ENCODE data around the gene YAF2. TPM values are rescaled to one million over a fixed set of nuclear protein-coding genes. Genes with fewer than 3 reads are reported as not detected.
A peak's percentile ranks its signal among the peaks of the same experiment; 100 is the strongest.
"Not testable (repeated sequence)": the region's sequence is repeated elsewhere in the genome, so short reads cannot be mapped to it uniquely, and the experiment has no call there.

The YAF2 gene
- total and polyA plus RNA-seq, 4 donors: 29.0 to 54.9 (median 36.2) TPM

DNA sequence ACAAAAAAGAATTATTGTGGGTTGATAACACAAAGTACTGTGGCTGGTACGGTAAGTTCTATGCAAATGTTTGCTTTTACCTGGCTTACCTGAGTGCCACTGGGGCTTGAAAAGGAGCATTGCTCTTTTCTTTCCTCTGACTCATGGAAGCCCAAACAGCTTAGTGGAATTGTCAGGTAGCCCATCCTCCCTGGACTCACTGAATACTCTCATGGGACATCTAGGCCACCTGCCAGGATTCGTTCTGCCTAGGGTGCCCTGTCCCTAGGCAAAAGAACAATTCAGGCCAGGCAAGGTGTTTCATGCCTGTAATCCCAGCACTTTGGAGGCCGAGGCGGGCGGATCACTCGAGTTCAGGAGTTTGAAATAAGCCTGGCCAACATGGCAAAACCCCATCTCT, 22.5 kb upstream of the YAF2 start:
- Histone ChIP-seq H3K27me3 (ENCODE audit: control insufficient read depth, insufficient read depth, low read length) (no peaks in the 10 kb centered on the region), H3K9me3 (ENCODE audit: control insufficient read depth, insufficient read depth, low read length) (no peaks in the 10 kb centered on the region), H3K4me3 (ENCODE audit: low read depth, low read length) (no peak overlapping the region), H3K36me3 (ENCODE audit: control insufficient read depth, insufficient read depth, low read length) (no peaks in the 10 kb centered on the region), H3K27ac (ENCODE audit: low read depth, low read length) (no peak overlapping the region), H3K4me1 (ENCODE audit: control insufficient read depth, insufficient read depth, low read length) (no peaks in the 10 kb centered on the region)
- 90% methylated on average over 6 of the region's 6 CpGs for WGBS (ENCODE audit: insufficient coverage)
- no peak for DNase-seq (ENCODE audit: low read depth in 4 of 6, low spot score in 6 of 6)

DNA sequence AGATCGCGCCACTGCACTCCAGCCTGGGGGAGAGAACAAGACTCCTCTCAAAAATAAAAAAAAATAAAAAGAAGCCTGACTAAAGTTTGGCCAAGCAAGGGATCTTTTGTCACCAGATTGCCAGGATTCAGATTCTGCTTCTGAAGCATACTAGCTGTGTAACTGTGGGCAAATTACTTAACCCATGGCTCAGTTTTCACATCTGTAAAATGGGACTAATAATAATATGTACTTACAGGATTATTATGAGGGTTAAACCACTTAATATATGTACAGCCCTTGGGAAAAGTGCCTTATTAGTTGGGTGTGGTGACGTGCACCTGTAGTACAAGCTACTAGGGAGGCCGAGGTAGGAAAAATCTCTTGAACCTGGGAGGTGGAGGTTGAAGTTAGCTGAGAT, 21.7 kb upstream of the YAF2 start:
- WGBS (ENCODE audit: insufficient coverage): 100% methylated on average over 2 of the region's 4 CpGs

DNA sequence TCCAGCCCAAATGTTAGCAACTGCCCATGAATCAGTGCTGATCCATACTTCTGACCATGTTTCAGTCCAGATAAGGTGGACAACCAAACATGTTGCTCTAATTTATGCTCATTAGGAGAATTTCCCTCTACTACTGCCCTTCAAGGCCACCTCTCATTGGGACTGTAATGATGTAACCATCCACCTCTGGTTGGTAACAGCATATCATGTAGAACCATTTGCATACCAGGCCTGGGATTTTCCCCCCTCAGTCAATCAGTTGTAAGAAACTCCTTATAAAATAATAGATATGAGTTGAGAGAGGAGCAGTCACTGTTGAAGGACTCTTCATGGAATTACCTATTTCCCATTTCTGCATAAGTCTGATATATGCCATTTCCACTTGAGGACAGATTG, 17.8 kb upstream of the YAF2 start:
- Histone ChIP-seq H3K4me3 (ENCODE audit: low read depth, low read length) (no peak overlapping the region), H3K9me3 (ENCODE audit: control insufficient read depth, insufficient read depth, low read length) (no peaks in the 10 kb centered on the region), H3K36me3 (ENCODE audit: control insufficient read depth, insufficient read depth, low read length) (no peaks in the 10 kb centered on the region), H3K4me1 (ENCODE audit: control insufficient read depth, insufficient read depth, low read length) (no peaks in the 10 kb centered on the region), H3K27me3 (ENCODE audit: control insufficient read depth, insufficient read depth, low read length) (no peaks in the 10 kb centered on the region), H3K27ac (ENCODE audit: low read depth, low read length) (no peak overlapping the region)
- no peak for DNase-seq (ENCODE audit: low read depth in 4 of 6, low spot score in 6 of 6)

More for the DNA sequence above, 21.7 kb upstream of the YAF2 start:
- Histone ChIP-seq H3K4me3 (ENCODE audit: low read depth, low read length) (no peak overlapping the region), H3K27me3 (ENCODE audit: control insufficient read depth, insufficient read depth, low read length) (no peaks in the 10 kb centered on the region), H3K9me3 (ENCODE audit: control insufficient read depth, insufficient read depth, low read length) (no peaks in the 10 kb centered on the region), H3K36me3 (ENCODE audit: control insufficient read depth, insufficient read depth, low read length) (no peaks in the 10 kb centered on the region), H3K4me1 (ENCODE audit: control insufficient read depth, insufficient read depth, low read length) (no peaks in the 10 kb centered on the region), H3K27ac (ENCODE audit: low read depth, low read length) (no peak overlapping the region)
- DNase-seq (ENCODE audit: low read depth in 4 of 6, low spot score in 6 of 6): no peak

DNA sequence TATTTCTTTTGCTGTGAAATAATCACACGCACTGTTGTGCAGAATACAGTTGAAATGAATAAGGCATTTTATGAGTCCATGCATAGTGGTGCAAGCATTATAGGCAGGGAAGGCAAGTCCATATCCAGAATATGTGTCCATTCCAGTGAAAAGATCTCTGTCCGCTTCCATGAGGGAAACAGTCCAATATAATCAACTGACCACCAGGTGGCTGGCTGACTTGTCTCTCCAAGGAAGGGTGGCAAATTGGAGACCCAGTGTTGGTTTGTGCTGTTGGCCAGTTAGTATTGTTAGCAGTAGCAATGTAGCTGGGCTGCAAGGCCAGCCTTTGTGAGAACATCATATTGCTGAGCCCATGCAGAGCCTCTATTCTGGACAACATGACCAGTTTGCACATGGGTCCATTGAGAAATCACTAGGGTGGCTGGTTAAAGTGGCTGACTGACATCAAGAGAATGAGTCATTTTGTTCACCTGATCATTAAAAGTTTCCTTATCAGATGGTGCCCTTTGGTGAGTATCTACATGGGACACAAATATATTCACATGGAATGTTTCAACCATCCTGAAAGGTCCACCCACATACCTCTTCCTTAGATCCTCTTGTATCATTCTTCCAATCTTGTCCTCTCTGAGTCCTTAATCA, 17.3 kb upstream of the YAF2 start:
- no peak for DNase-seq (ENCODE audit: low read depth in 4 of 6, low spot score in 6 of 6)
- Histone ChIP-seq H3K4me3 (ENCODE audit: low read depth, low read length) (no peak overlapping the region), H3K4me1 (ENCODE audit: control insufficient read depth, insufficient read depth, low read length) (no peaks in the 10 kb centered on the region), H3K27ac (ENCODE audit: low read depth, low read length) (no peak overlapping the region), H3K27me3 (ENCODE audit: control insufficient read depth, insufficient read depth, low read length) (no peaks in the 10 kb centered on the region), H3K9me3 (ENCODE audit: control insufficient read depth, insufficient read depth, low read length) (no peaks in the 10 kb centered on the region), H3K36me3 (ENCODE audit: control insufficient read depth, insufficient read depth, low read length) (no peaks in the 10 kb centered on the region)
- WGBS (ENCODE audit: insufficient coverage): 100% methylated on average over 2 of the region's 2 CpGs

DNA sequence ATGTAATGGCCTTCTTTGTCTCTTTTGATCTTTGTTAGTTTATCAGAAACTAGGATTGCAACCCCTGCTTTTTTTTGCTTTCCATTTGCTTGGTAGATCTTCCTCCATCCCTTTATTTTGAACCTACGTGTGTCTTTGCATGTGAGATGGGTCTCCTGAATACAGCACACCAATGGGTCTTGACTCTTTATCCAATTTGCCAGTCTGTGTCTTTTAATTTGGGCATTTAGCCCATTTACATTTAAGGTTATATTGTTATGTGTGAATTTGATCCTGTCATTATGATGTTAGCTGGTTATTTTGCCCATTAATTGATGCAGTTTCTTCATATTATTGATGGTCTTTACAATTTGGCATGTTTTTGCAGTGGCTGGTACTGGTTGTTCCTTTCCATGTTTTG, 14.6 kb upstream of the YAF2 start:
- not testable (repeated sequence) for H3K27me3 ChIP-seq (ENCODE audit: control insufficient read depth, insufficient read depth, low read length); H3K4me3 ChIP-seq (ENCODE audit: low read depth, low read length); DNase-seq (ENCODE audit: low read depth in 4 of 6, low spot score in 6 of 6); H3K4me1 ChIP-seq (ENCODE audit: control insufficient read depth, insufficient read depth, low read length); H3K27ac ChIP-seq (ENCODE audit: low read depth, low read length); H3K36me3 ChIP-seq (ENCODE audit: control insufficient read depth, insufficient read depth, low read length); H3K9me3 ChIP-seq (ENCODE audit: control insufficient read depth, insufficient read depth, low read length)
- no CpG with 5 or more reads among the region's 1 CpG for WGBS (ENCODE audit: insufficient coverage)

DNA sequence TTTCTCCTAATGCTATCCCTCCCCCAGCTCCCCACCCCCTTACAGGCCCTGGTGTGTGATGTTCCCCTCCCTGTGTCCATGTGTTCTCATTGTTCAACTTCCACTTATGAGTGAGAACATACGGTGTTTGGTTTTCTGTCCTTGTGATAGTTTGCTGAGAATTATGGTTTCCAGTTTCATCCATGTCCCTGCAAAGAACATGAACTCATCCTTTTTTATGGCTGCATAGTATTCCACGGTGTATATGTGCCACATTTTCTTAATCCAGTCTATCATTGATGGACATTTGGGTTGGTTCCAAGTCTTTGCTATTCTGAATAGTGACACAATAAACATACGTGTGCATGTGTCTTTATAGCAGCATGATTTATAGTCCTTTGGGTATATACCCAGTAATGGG, 11.0 kb upstream of the YAF2 start:
- H3K27me3 ChIP-seq (ENCODE audit: control insufficient read depth, insufficient read depth, low read length); H3K4me3 ChIP-seq (ENCODE audit: low read depth, low read length); DNase-seq (ENCODE audit: low read depth in 4 of 6, low spot score in 6 of 6); H3K27ac ChIP-seq (ENCODE audit: low read depth, low read length); H3K9me3 ChIP-seq (ENCODE audit: control insufficient read depth, insufficient read depth, low read length); H3K36me3 ChIP-seq (ENCODE audit: control insufficient read depth, insufficient read depth, low read length); H3K4me1 ChIP-seq (ENCODE audit: control insufficient read depth, insufficient read depth, low read length): not testable (repeated sequence)
- WGBS (ENCODE audit: insufficient coverage): no CpG with 5 or more reads among the region's 3 CpGs

DNA sequence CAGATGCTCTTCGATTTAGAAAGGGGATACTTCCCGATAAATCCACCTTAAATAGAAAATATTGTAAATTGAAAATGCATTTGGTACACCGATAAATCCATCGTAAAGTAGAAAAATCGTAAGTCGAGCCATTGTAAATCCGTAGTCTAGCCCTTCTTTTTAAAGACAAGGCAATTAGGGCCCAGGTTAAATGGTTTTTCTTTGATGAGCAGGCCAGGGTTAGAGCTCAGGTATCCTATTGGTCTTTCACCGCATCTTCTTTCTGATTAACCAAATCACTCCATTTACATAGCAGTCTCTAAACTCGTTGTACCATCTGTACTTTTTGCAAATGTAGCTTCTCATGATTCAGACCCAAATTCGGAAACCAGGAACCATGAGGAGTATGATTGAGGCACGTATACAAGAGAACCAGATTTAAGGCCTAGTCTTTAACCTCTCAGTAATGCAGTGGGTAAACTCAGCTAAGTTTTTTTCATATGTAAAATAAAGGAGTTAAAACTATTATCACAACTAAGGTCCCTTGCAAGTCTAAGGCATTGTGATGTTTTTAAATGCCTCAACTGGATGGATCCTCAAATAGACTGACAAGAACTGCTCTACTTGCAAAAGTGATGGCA, 2.2 kb upstream of the YAF2 start:
- Histone ChIP-seq H3K36me3 (ENCODE audit: control insufficient read depth, insufficient read depth, low read length) (no peaks in the 10 kb centered on the region), H3K27ac (ENCODE audit: low read depth, low read length) (no peak overlapping the region), H3K4me3 (ENCODE audit: low read depth, low read length) (no peak overlapping the region), H3K4me1 (ENCODE audit: control insufficient read depth, insufficient read depth, low read length) (peaks cover 3% of the 10 kb centered on the region), H3K9me3 (ENCODE audit: control insufficient read depth, insufficient read depth, low read length) (no peaks in the 10 kb centered on the region), H3K27me3 (ENCODE audit: control insufficient read depth, insufficient read depth, low read length) (no peaks in the 10 kb centered on the region)
- DNase-seq (ENCODE audit: low read depth in 4 of 6, low spot score in 6 of 6): no peak
- whole genome bisulfite sequencing (ENCODE audit: insufficient coverage): 80% methylated on average over 5 of the region's 11 CpGs

DNA sequence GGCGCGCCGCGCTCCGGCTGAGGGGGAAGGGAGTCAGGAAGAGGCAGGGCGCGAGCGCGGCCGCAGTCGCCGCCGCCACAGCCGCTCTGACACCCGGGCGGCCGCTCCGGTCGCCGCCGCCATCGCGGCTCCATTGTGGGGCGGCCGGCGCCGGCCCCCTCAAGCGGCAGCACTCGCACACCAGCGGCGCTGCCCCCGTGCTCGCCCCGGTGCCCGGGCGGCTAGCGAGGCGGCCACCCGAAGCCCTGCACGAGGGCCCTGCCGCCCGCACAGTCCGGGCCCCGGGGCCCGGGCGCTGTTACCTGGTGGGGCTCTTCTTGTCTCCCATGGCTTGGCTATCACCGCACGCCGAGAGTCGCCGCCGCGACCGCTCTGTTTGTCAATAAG, 202 bp downstream of the YAF2 start:
- Histone ChIP-seq H3K9me3 (ENCODE audit: control insufficient read depth, insufficient read depth, low read length) (no peaks in the 10 kb centered on the region), H3K27me3 (ENCODE audit: control insufficient read depth, insufficient read depth, low read length) (no peaks in the 10 kb centered on the region), H3K4me1 (ENCODE audit: control insufficient read depth, insufficient read depth, low read length) (peaks cover 3% of the 10 kb centered on the region), H3K27ac (ENCODE audit: low read depth, low read length) (peak overlapping the region; percentile 57), H3K4me3 (ENCODE audit: low read depth, low read length) (peak overlapping the region; percentile 82), H3K36me3 (ENCODE audit: control insufficient read depth, insufficient read depth, low read length) (peaks cover 6% of the 10 kb centered on the region)
- WGBS (ENCODE audit: insufficient coverage): under 1% methylated on average over 46 of the region's 54 CpGs
- DNase-seq (ENCODE audit: low read depth in 4 of 6, low spot score in 6 of 6): no peak

DNA sequence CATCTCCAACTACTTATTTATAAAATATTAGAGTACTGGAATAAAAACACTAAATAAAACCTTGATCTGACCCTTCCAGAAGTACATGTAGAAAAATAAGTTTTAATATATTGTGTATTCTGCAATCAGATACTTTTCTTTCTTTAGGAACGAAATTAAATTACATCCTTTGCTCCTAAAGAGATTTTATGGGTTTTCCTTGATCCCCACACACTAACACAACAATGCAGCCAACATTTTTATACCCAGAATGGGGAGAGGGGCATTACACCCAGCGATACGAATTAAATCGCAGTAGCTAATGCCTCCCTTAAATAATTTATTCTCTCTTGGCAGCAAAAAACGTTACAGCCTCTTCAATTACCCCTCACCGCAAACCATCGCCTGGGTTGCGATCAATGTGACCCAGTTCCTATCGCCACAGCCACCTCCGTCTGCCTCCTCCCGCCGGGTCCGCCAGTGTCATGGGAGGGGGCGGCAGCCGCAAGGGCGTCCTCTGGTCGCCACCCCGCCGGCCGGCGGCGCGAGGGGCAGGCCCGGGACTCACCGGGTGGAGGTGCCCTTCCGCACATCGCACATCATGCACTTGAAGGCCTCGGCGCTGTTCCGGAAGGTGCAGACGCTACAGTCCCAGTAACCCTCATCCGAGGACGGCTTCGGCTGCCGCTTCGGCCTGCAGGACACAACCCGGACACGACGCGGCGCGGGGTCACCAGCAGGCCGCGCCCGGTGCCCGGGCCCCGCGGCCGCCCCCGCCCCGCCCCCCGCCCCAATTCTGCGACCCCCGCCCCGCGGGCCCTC, 796 bp downstream of the YAF2 start:
- H3K9me3 ChIP-seq (ENCODE audit: control insufficient read depth, insufficient read depth, low read length): no peaks in the 10 kb centered on the region
- H3K36me3 ChIP-seq (ENCODE audit: control insufficient read depth, insufficient read depth, low read length): peaks cover 6% of the 10 kb centered on the region
- H3K4me1 ChIP-seq (ENCODE audit: control insufficient read depth, insufficient read depth, low read length): peaks cover 3% of the 10 kb centered on the region
- peak in 3 of 6 donors; percentile 59 to 87 (median 82) for DNase-seq (ENCODE audit: low read depth in 4 of 6, low spot score in 6 of 6)
- WGBS (ENCODE audit: insufficient coverage): under 1% methylated on average over 51 of the region's 56 CpGs
- H3K27ac ChIP-seq (ENCODE audit: low read depth, low read length): peak overlapping the region; percentile 26
- H3K27me3 ChIP-seq (ENCODE audit: control insufficient read depth, insufficient read depth, low read length): no peaks in the 10 kb centered on the region
- H3K4me3 ChIP-seq (ENCODE audit: low read depth, low read length): peak overlapping the region; percentile 44

DNA sequence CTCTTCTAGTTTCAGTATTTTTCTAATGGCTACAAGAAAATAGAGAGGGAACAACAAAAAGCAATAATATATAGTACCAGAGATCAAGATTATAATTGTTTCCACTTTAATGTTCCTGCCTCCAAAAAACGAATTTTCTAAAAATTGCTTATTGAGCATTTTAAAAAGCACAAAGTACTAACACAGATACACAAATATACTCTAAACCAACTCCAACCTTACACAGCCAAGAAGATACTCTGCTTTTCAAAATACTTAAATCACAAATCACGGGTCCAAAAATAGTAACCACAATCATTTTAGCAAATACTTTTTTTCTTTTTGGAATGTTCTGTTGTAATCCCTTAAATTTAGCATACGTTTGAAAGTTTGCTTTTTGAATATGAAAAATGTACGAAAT, 2.0 kb downstream of the YAF2 start:
- H3K27ac ChIP-seq (ENCODE audit: low read depth, low read length): no peak overlapping the region

More for the DNA sequence above, 2.0 kb downstream of the YAF2 start:
- Histone ChIP-seq H3K36me3 (ENCODE audit: control insufficient read depth, insufficient read depth, low read length) (peaks cover 6% of the 10 kb centered on the region), H3K9me3 (ENCODE audit: control insufficient read depth, insufficient read depth, low read length) (no peaks in the 10 kb centered on the region), H3K4me1 (ENCODE audit: control insufficient read depth, insufficient read depth, low read length) (peaks cover 3% of the 10 kb centered on the region), H3K27me3 (ENCODE audit: control insufficient read depth, insufficient read depth, low read length) (no peaks in the 10 kb centered on the region), H3K4me3 (ENCODE audit: low read depth, low read length) (no peak overlapping the region)
- DNase-seq (ENCODE audit: low read depth in 4 of 6, low spot score in 6 of 6): no peak
- no CpG with 5 or more reads among the region's 4 CpGs for WGBS (ENCODE audit: insufficient coverage)

Data from spinal cord (tissue), 10 donors.